ENCODE data around the gene CDH13. TPM values are rescaled to one million over a fixed set of nuclear protein-coding genes. Genes with fewer than 3 reads are reported as not detected.

Gene CDH13
- total and polyA plus RNA-seq, 9 donors: 1.9 to 34.2 (median 4.8) TPM

- 14 to 26% (median 16%) methylated on average over 12 to 13 of the region's 13 CpGs for WGBS, 3 donors
Measured at GRCh38 chr16:82628088-82628423, 1.3 kb downstream of the CDH13 start.

GRCh38 chr16:82628711-82629110, 1.9 kb downstream of the CDH13 start:
- no peaks in the 10 kb centered on the region for H3K36me3 ChIP-seq
- H3K9me3 ChIP-seq: no peaks in the 10 kb centered on the region
- no peaks in the 10 kb centered on the region for H3K27me3 ChIP-seq
- no peak overlapping the region for H3K27ac ChIP-seq
- no peaks in the 10 kb centered on the region for H3K4me1 ChIP-seq (ENCODE audit: insufficient read depth)
- 50 to 86% (median 65%) methylated on average over 3 of the region's 3 CpGs for WGBS, 3 donors
- TF ChIP-seq EP300 (IDR thresholded peaks at IDR 0.05) (no peak), CTCF (IDR thresholded peaks at IDR 0.05) (no peak), POLR2A (IDR thresholded peaks at IDR 0.05) (no peak)
- DNase-seq: no peak
- intact Hi-C loops (cut with DNase I): no loop called here
- H3K4me3 ChIP-seq: no peak overlapping the region

More at GRCh38 chr16:82628088-82628423, 1.3 kb downstream of the CDH13 start:
- DNase-seq: no peak
- H3K4me3 ChIP-seq: peak overlapping the region; percentile 66
- no peaks in the 10 kb centered on the region for H3K36me3 ChIP-seq
- H3K27ac ChIP-seq: peak overlapping the region in 1 of 2 donors; percentile 0
- TF ChIP-seq POLR2A (IDR thresholded peaks at IDR 0.05) (no peak), EP300 (IDR thresholded peaks at IDR 0.05) (no peak), CTCF (IDR thresholded peaks at IDR 0.05) (no peak)
- H3K27me3 ChIP-seq: no peaks in the 10 kb centered on the region
- no peaks in the 10 kb centered on the region for H3K9me3 ChIP-seq
- H3K4me1 ChIP-seq (ENCODE audit: insufficient read depth): no peaks in the 10 kb centered on the region
- intact Hi-C loops (cut with DNase I): no loop called here

- DNase-seq: no peak
- WGBS, 3 donors: 14 to 28% (median 18%) methylated on average over 8 of the region's 8 CpGs
- intact Hi-C loops (cut with DNase I): no loop called here
- H3K4me1 ChIP-seq (ENCODE audit: insufficient read depth): no peaks in the 10 kb centered on the region
- no peaks in the 10 kb centered on the region for H3K36me3 ChIP-seq
- no peak for TF ChIP-seq CTCF (IDR thresholded peaks at IDR 0.05)
- no peak for TF ChIP-seq EP300 (IDR thresholded peaks at IDR 0.05)
- no peak for TF ChIP-seq POLR2A (IDR thresholded peaks at IDR 0.05)
- no peak overlapping the region for H3K27ac ChIP-seq
- no peaks in the 10 kb centered on the region for H3K9me3 ChIP-seq
- H3K4me3 ChIP-seq: no peak overlapping the region
- no peaks in the 10 kb centered on the region for H3K27me3 ChIP-seq
Measured at GRCh38 chr16:82629441-82630027, 2.8 kb downstream of the CDH13 start.

GRCh38 chr16:82630219-82630618, 3.5 kb downstream of the CDH13 start:
- no peaks in the 10 kb centered on the region for H3K4me1 ChIP-seq (ENCODE audit: insufficient read depth)
- no peaks in the 10 kb centered on the region for H3K36me3 ChIP-seq
- DNase-seq: no peak
- TF ChIP-seq CTCF (IDR thresholded peaks at IDR 0.05) (no peak), POLR2A (IDR thresholded peaks at IDR 0.05) (no peak)
- H3K27ac ChIP-seq: no peak overlapping the region
- no peaks in the 10 kb centered on the region for H3K27me3 ChIP-seq
- no peak overlapping the region for H3K4me3 ChIP-seq
- no peaks in the 10 kb centered on the region for H3K9me3 ChIP-seq
- WGBS, 3 donors: 23 to 33% (median 25%) methylated on average over 2 of the region's 2 CpGs
- intact Hi-C loops (cut with DNase I): no loop called here
